GM19463 (cell line): Measurements from ENCODE around the gene TTLL13.
A peak's percentile ranks its signal among the peaks of the same experiment; 100 is the strongest.

Experiments used
- ATAC-seq: cut with Tn5 transposase; IDR thresholded peaks from one replicate; pipeline ENCODE4 v1.9.1; 2021; ENCODE audit warnings: mild to moderate bottlenecking, moderate library complexity; ENCODE audit not compliant: unreplicated experiment

Gene TTLL13

GRCh38 chr15:90249203-90249863 lies at the start of gene TTLL13:
Gene TTLL13, plus strand, starts transcription at chr15:90249556. Its CDS starts 1,075 bp downstream, at chr15:90250631.
- ATAC-seq = no peak

DNA sequence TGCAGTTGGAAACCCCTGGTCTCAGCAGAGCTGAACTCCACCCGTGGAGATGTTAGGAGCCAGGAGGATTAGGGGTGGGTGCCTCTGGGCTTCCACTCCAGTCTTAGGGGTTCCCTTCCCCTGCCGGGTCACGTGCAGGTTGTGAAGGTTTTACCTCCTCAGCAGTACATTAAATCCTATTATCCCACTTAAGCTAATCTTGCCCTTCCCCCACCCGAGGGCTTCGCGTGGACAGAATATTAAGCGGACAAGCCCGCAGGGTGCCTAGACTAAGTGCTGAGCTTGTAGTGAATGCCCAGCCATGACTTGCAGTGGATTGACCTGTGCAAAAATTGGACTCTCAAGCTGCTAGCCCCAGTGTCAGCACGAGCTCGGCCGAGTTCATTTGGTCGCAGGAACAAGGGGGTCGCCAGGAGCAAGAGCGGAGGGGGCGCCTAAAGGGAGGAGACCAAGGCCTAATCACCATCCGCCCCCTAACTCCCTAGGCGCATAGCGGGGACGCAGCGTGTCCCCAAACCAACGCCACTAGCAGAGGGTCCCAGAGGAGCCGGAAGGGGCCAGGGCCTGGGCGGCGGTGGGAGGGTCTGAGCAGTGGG lies 48.7 kb upstream of the TTLL13 start:
- ATAC-seq = peak; percentile 1

DNA sequence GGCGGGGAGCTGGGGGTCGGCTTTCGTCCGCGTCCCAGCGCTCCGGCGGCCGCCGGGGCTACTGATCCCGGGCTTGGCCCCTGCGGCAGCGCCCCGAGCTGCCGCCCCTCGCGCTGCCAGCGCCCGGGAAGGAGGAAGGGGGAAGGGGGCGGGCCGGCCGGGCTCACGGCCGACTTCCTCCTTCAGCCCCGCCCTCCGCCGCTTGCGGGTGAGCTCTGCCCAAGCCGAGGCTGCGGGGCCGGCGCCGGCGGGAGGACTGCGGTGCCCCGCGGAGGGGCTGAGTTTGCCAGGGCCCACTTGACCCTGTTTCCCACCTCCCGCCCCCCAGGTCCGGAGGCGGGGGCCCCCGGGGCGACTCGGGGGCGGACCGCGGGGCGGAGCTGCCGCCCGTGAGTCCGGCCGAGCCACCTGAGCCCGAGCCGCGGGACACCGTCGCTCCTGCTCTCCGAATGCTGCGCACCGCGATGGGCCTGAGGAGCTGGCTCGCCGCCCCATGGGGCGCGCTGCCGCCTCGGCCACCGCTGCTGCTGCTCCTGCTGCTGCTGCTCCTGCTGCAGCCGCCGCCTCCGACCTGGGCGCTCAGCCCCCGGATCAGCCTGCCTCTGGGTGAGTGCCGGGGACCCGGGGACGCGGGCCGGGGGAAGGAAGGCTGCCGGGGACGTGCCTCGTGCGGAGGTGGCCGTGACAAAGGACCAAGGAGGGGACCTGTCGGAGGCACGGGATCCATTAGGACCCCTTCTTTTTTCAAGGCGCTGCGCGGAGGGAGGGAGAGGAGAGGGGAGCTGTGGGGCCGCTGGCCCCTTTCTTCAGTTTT lies 48.0 kb upstream of the TTLL13 start, which contains the start of gene SEMA4B:
SEMA4B (plus strand) TSS at position 201 of the 814 bp plus-strand sequence; CDS start at position 450, 249 bp downstream.
- peak; percentile 79 for ATAC-seq

- no peak for ATAC-seq
Observed at GRCh38 chr15:90201944-90202375, 47.4 kb upstream of the TTLL13 start.

GRCh38 chr15:90202929-90203328 lies 46.4 kb upstream of the TTLL13 start:
- ATAC-seq = no peak

DNA sequence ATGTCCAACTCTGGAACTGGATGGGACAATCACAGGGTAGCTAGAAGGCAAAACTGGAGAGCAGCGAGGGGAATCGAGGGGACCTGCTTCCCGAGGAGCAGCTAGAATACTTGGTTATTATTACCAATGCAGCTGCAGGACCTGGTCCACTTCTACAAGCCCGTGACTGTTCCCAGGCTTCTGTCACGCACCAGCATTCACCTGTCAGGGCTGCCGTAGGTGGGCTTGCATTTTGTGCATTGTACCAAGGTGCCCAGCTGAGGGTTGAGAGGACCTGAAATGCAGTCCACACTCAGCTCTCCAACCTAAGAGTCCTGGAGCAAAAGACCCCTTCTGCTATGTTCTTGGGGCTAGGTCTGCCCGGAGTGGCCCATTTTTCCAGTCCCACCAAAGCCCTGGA lies 45.9 kb upstream of the TTLL13 start:
- ATAC-seq = no peak

- no peak for ATAC-seq
Observed at GRCh38 chr15:90203922-90204321, 45.4 kb upstream of the TTLL13 start.

DNA sequence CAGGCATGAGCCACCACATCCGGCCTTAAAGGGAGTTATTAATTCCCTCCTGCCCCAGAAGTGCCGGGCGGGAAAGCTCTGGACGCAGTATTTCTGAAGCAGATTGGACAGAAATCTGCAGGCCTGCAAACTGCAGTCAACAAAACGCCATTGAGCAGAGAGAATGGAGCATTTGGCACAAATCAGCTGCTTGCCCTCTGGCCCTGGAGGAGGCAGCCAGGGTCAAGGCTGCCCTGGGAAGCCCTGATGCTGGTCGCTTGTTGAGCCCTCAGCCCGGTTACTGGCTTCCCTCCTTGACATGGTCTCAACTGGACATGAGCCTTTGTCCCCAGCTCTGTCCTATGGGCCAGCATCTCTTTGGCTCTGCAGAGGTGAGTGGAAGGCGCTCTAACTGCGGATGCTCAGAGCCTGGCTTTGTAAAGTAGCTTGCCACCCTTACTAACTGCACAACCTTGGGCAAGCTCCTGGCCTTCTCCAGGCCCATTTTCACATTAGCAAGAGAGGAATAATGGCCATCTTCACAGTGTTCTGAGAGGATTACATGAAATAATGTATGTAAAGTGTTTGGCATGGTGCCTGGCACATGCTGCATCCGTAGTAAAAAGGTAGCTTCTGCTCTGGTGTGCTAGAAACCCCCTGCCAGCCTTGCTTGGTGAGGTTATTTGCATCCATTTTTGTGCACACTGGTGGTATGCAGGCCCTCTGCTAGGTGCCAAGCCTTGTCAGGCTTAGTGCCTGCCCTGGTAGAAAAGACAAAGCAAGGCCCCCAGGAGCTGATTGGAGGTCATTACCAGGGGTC lies 44.1 kb upstream of the TTLL13 start:
- no peak for ATAC-seq

GRCh38 chr15:90205886-90206285 lies 43.5 kb upstream of the TTLL13 start:
- no peak for ATAC-seq

GRCh38 chr15:90207252-90207651 lies 42.1 kb upstream of the TTLL13 start:
- ATAC-seq = no peak

- no peak for ATAC-seq
Observed at GRCh38 chr15:90208356-90208755, 41.0 kb upstream of the TTLL13 start.

DNA sequence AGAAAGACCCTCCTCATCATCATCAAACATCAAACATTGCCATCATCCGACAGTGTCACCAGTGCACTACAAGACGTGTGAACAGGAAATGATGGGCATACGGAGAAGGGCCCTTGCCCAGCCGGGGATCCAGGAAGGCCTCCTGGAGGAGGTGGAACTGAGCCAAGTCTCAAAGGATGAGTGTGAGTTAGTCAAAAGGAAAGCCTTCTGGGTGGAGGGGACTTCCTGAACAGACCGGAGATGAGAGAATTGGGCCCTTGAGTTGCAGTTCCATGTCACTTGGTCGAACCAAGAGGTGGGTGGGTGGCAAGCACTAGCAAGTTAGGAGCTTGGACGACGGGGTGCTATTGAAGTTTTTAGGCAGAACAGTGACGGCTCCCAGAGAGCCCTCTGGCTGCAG lies 39.8 kb upstream of the TTLL13 start:
- ATAC-seq = peak; percentile 77

DNA sequence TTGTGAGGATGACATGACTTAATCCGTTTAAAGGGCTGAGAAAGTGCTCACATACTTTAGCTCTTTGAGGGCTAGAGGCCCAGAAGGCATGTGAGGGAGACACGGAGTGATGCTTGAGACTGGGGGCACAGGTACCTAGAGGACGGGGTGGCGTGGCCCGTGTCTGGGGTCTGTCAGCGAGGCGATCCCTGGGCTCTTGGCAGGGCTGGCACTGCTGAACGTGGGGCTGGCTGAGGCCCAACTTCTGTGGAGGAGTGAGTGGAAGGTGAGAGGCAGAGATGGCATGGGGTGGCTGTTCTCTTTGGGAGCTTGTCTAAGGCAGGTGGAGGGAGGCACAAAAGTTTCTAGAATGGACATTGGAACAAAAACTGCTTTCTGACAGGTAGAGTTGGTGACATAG lies 38.8 kb upstream of the TTLL13 start:
- ATAC-seq = no peak

GRCh38 chr15:90211009-90211408 lies 38.3 kb upstream of the TTLL13 start:
- no peak for ATAC-seq

DNA sequence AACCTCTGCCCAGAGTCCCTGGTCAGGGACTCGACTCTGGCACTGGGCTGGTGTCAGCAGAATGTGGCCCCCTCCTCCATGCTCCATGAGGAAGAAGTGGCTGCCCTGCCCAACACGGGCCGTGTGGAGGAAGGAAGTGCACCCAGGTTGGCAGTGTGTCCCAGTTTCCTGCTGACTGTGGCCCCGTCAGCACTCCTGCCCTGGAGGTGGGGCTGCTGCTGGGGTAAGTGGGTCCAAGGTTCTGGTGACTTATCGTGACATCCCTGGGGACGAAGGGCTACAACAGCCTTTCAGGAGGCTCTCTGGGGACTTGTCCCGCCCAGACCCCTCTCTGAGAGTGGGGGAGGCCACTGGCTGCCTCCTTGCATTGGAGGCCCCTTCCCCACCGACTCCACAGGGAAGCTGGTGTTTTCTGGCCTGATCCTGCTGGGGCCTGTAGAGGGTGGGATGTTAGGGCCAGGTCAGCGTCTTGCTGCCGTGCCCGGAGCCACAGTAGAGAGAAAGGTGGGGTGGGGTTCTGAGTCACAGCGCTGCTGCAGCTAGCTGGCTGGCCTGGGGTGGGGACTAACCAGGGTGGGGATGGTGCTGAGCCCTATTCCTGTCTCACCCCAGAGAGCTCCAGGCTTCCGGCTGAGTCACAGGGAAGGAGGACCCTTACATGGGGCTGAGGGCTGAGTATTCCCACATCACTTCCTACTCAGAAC lies 37.8 kb upstream of the TTLL13 start:
- no peak for ATAC-seq

GRCh38 chr15:90212221-90213098 lies 36.9 kb upstream of the TTLL13 start:
- no peak for ATAC-seq

DNA sequence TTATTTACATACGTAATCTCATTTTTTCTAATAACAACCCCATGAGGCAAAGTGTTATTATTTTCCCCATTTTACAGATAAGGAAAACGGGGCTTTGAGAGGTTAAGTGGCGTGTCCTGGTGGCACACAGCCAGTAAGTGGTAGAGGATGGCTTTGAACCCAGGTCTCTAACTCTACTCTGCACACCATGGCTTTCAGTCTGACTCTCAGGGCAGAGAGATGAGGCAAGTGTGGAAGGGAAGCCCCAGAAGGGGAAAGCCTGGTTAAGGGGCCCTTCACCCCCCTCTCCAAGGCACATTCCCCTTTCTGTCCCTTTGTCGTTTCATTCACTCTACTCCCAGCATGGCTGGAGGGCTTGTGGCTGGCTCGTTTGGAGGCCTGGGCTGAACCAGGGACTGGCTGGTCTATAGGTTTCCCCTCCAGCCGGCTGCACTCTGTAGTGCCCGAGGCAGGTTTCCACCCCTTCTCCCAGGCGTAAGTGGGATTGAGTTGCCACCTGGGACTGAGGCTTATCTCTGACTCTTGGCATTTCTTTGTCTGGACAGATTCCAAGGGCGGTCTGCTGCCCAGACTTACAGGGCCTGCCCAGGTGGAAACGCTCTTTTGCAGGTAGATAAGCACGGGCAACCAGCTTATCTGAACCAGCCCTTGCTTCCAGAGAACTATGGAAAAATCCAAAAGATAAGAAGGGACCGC lies 36.1 kb upstream of the TTLL13 start:
- ATAC-seq = no peak

- no peak for ATAC-seq
Observed at GRCh38 chr15:90213818-90214204, 35.5 kb upstream of the TTLL13 start.
